Renal cortex interstitium (tissue), 11 donors: Measurements from ENCODE around the gene NOSTRIN. TPM values are rescaled to one million over a fixed set of nuclear protein-coding genes. Genes with fewer than 3 reads are reported as not detected.

Source experiments
- DNase-seq, 11 donors: peaks; one replicate each; pipeline ENCODE4 v3.0.0-alpha.2; 2013; ENCODE audit warnings: low read depth in 9 of 11, low spot score in 4 of 11; ENCODE audit errors: extremely low read depth in 1 of 11
- polyA plus RNA-seq, 3 donors: library from polyadenylated mRNA; unstranded; fragments of 120-200 nt; gene quantifications; one replicate each; pipeline ENCODE4 v1.2.1, GENCODE V29; 2013; ENCODE audit not compliant: insufficient read length in 3 of 3

The NOSTRIN gene
- polyA plus RNA-seq, 3 donors, result 32.2 to 44.5 (median 37.0) TPM

DNA sequence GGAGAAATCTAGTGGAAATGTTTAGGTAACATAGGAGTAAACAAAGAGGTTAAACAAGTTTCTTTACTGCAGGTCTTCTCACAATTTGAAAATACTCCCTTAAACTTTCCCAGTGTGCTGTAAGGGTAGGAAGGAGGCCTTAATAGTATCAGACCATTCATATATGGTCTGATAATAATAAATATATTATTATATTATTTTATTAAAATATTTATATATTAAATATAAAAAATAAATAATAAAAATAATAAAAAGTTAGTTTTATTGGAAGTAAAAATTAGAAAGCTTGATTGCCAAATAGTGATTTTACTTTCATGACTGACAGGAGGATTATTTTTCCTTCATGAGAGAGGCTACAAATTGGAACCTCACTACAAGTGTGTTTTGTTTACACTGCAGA lies 7.1 kb downstream of the NOSTRIN start:
- no peak for DNase-seq

DNA sequence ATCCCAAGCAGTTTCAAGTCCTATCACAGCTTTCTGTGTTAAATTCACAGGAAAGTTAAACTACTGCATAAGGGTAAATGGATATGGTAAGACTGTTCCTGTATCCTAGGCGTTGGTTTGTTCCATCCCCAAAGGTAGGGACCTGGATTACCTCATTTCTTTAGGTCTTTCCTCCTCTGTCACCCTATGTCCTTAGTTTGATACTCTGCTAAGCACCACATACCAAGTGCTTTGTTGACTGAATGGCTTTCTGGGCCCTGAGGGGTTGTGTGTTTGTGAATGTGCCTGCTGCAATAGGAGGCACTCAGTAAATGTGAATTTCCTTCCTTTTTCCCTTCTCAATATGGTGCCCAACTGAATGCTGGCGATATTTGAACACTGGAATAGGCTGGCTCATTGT lies 7.8 kb downstream of the NOSTRIN start:
- DNase-seq, result no peak

DNA sequence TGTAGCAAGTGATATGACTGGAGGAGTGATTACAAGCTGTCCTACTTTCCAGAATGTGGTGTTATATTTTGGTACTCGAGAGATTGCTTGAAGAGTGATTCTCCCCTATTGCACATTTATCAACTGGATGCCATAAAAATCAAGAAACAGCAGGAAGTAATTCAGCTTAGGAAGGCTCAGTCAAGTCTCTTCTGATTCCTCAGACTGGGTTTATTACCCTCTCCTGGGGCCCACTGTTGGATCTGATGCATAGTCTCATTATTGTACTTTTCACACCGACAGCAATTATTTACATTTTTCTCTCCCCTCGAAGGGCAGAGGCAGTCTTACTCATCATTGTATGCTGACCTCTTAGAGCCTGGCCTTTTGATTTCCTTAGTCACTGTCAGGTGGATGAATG lies 9.3 kb downstream of the NOSTRIN start:
- no peak for DNase-seq

DNA sequence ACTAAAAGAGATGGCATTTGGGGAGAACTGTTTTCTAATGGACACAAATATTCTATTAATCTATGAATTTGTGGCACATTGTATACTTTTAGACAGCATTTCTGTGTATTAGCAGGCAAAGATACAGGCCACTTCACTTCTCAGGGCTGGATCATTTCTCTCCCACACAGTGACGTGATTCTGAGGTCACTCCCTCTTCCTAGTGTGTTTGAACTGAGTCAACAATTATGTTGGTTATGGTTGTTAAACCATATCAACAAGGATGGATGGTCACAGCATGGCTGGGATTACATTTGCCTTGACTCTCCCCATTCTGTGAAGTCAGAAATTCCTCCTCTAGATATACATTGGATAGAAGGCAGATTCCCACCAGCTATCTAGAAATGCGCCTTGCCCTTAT lies 11.6 kb downstream of the NOSTRIN start:
- DNase-seq, result no peak

DNA sequence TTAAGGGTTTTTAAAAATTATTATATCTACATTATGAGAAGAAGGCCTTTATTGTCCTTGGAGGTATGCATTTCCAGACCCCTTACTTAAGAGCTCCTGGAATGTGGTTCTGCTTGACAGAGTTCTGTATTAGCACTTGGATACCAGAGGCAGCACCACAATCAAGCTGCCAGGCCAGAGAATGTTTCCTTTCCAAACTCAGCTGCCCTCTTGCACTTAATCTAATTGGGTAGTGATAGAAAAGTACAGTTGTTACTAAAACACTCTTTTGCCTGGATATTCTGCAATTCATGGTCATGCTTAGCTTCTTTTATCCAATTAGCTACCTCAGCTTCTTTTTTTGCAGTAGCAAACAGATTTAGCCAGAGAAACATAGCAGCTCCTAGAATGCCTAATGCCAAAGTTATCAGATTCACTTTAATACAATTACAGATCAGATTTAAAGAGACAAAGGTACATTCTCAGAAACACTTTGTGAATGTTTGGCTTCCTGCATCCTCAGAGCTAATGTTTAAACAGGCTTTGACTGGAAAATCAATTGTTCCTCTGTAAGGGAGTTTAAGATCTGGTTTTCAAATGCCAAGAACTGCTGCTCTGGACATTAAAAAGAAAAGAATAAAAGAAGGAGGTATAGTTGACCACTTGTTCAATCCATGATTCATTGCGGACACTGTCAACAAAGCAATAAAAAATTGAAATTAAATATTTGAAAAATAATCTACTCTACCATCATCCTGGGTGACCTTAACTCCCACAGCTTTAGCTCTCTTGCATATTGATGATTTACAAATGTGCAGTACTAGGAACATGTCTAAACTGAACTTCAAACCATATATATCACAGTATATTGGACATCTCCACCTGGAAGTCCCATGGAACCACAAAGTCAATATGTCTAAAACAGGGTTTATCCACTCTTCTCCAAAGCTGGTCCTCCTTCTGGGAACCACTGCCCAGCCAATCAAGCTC lies 12.8 kb downstream of the NOSTRIN start:
- peak in 2 of 11 donors; percentile 38 to 44 for DNase-seq

DNA sequence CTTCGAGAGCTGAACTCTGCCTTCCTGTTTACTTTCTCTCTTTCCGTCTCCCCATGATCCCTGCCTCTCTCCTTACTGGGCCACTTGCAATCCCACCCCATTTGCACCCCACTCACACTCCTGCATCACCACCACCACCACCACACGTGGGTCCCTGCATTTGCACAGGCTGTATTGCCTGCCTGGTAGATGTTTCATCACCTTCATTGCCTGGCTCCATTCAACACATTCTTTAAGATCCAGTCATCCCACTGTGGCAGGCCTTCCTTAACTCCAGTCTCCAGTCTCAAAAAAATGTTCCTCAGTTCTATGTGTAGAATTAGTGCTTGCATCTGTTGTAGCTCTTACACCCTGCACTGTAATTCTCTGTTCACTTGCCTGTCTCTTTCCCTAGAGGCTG lies 13.9 kb downstream of the NOSTRIN start:
- no peak for DNase-seq

DNA sequence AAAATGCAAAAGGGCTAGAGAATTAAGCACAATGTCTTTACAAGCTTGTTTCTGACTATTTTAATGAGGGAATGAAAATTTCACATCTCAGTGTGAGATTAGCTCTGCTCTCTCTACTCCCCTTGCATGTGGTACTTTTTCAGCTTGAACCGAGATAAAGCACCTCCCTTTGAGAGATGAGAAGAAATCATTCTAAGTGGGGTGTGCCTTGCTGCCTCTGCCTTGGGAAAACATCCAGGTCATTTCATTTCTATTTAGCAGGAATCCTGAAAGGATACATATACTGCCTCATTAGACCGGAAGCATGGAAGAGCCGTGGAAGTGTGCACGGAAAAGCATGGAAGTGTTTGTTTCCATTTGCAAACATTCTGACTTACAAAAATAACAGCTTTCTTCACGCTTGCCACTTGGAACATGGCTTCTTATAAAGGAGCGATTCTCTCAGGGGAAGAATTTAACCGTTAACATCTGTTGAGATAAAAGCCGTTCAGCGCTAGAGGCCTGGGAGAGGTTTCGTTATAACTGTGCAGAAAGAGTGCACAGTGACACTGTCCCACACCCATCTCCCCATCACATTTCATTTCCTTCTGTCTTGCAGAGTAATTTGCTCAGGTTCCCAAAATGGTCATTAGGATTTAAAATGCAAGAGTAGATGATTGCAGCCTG lies 16.7 kb downstream of the NOSTRIN start:
- no peak for DNase-seq

DNA sequence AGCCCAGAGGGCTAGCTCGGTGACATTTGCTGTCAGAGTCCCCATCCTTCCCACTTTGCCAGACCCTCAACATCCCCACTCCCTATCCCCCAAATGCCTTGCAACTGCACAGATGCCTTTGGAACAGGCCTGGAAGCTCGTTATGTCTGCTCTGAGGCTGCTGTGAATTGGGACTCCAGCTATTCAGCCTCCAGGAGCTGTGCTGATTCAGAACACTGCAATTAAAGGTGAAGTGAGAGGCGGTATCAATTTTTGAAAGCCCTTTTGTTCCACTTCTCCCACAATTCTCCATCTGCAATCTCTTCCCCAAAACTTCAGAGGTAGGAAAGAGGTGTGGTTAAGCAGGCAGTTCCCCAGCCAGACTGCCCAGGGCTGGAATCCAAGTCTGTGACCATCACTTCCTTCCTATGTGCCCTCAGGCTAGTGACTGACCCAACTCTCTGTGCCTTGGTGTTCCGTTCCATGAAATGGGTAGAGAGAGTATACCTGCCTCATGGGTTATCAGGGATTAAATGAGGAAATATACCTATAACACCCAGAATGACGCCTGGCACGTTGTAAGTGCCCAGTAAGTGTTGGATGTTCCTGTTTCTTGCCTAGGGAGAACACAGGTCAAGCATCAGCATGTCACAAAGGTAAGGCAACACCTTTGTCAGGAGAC lies 17.5 kb downstream of the NOSTRIN start:
- DNase-seq, result no peak

DNA sequence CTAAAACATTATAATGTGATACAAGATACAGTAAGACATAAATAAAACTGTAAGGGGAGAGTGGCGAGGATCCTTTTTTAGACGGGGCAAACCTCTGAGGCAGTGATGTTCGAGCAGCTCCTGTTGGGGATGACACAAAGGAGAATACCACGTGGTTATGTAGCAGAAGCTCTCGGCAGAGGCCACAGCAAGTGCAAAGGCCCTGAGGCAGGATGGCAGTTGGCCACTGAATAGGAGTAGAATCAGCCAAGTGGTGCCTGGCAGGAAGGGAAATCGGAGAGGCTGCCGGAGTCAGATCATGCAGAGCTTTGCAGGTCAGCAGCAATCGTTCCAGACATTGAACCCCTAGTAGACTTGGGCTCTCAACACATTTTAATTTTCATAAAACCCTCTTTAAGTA lies 19.1 kb downstream of the NOSTRIN start:
- no peak for DNase-seq

DNA sequence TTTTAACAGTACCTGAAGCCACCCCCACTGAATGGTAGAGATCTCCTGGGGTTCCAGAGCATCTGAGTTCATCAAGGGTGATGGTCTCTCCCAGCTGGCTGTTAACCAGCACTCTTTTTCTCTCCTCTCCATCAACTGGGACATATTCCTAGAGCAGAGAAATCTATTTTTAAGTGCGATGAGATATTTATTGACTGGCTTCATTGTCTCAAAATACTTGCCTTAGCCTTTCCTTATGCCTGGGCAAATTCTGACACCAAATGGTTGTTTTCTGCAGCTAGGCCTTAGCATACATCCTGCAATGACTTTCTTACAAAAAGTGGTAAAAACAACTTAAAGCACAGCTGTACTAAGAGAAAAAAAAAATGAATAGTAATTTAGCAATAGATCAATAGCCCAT lies 19.6 kb downstream of the NOSTRIN start:
- no peak for DNase-seq

DNA sequence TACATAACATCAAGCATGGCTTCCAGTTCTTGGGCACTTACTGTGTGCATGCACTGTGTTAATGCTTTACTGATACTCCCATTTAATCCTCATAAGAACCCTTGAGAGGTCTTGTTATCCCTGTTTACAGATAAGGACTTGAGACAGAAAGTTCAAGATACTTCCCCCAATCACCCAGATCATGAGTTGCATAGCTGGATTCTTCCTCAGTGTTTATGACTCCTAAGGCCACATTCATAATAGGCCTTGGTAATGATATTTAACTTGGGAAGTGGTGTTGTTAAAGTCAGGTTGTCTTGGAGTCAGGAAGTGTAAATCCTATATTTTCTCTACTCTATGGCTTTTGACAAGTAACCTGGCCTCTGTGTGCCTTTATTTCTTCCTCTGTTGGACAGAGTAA lies 22.7 kb downstream of the NOSTRIN start:
- no peak for DNase-seq

DNA sequence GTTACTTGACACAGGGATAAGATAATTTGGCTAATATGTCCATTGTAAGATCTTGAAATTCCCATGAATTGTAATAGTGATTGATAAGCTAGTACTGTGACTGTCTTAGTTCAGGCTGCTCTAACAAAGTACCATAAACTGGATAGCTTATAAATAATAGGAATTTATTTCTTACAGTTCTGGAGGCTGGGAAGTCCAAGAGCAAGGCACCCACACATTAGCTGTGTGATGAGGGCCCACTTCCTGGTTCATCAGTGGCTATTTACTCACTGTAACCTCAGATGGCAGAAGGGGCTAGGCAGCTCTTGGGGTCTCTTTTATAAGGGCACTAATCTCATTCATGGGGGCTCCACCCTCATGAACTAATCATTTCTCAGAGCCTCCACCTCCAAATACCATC lies 28.5 kb downstream of the NOSTRIN start:
- no peak for DNase-seq

DNA sequence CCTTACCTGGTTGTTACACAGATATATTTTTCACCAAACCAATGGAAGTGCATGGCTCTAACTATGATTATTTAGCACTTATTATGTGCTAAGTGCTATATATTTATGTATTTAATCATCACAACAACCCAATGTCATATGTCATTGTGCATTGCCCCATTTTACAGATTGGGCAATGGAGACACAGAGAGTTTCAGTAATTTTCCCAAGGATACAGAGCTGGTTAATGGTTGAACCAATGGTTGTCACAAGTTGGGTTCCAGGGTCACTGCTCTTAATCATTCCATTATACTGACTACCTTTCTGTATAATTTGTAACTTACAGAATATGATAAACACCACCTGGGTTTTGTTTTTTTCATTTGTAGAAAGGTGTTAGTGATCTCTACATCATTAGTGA lies 29.2 kb downstream of the NOSTRIN start:
- DNase-seq, result no peak

DNA sequence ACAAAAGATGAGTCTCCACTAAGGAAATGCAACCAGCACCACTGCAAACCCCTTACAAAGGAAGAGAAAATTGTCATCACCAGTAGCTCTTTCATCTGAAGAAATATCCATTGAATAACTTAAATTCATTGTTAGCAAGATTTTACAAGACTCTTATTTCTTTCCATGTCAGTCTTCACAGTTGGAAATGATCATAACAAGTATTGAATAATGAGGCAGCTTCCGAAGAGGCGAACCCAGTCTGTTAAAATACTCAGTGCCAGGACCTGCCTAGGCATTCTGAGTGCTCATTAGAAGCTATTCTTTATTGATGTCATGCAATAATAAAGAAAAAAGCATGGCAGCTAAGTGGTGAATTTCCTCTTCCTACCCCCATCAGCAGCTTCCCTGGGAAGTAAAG lies 33.5 kb downstream of the NOSTRIN start:
- no peak for DNase-seq

DNA sequence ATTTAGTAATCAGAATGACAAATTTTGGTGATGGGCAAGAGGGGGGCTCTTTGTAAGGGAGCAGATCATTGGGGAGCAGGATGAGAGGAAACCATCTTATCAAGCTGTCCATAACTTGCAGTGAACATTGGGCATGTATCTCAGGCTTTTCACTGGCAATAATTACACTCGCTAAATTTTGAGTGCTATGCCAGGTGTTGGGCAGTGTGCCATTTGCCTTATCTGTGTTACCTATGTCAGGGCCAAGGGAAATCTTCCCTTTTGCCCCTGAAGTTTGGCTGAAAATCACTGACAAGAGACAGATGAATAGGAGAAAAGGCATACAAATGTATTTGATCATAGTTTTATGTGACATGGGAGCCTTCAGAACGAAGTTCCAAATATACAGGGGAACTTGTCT lies 39.0 kb downstream of the NOSTRIN start:
- no peak for DNase-seq

DNA sequence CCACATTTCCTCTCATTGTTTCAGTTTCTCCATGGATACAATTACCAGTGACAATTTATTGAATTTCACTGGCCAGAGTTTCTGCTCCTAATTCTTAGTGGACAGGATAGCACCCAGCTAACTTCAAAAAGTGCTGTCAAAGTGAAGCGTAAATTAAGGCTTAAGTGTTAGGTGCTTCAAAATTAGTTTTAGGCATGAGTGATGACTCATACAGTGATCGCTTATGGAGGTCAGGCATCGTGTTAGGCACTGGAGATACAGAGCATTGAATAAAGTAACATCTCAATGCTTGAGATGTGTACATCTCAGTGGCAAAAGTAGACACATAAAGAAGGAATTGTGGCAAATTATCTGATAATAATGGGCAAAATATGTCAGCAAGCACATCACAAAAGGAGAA lies 40.8 kb downstream of the NOSTRIN start:
- DNase-seq, result no peak

DNA sequence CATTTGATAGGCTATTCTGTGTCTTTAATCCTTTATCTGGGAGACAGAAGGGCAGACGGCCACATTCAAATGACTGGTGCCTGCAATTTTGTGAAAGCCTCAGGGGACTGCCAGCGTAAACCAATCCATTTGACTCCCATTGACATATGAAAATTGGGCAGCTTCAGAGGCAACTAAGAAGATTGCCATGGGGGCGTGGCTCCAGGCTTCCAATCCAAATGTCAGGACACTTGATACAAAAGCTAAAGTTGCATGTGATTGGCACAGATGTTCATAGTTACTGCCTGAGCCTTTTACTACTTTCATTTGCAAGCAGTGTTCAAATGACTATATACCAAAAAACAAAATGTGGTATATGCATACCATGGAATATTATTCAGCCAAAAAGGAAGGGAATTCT lies 45.8 kb downstream of the NOSTRIN start:
- no peak for DNase-seq

DNA sequence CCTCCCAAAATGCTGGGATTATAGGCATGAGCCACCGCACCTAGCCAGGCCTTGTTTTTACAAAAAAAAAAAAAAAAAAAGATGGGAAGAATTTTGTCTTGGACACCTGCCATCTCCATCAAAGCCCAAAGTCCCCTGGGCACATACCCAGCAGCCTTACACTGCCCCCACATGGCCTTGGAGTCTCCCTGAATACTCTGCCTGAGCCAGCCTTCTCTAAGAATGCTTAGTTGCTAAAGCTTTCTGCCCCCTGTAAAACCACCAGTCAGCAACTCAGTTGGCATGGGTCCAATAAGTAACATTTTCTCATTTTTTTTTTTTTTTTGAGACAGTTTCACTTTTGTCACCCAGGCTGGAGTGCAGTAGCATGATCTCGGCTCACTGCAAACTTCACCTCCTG lies 47.2 kb downstream of the NOSTRIN start:
- peak in 10 of 11 donors; percentile 9 to 55 (median 20) for DNase-seq

DNA sequence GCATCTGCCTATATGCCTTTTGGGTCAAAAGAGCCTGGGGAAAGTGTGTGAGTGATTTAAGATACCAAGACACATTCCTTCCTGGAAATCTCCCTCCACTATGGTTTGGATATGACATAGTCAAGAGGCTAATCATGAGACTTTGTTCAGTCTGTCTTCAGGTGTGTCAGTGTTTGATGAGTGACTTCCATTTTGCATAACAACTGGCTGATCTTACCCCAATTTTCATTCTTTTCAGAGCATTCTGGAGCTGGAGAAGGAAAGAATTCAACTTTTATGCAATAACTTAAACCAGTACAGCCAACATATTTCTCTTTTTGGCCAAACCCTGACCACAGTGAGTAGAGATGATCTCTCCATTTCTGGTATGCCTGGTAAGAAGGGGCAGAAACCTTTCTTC lies 48.4 kb downstream of the NOSTRIN start:
- no peak for DNase-seq

DNA sequence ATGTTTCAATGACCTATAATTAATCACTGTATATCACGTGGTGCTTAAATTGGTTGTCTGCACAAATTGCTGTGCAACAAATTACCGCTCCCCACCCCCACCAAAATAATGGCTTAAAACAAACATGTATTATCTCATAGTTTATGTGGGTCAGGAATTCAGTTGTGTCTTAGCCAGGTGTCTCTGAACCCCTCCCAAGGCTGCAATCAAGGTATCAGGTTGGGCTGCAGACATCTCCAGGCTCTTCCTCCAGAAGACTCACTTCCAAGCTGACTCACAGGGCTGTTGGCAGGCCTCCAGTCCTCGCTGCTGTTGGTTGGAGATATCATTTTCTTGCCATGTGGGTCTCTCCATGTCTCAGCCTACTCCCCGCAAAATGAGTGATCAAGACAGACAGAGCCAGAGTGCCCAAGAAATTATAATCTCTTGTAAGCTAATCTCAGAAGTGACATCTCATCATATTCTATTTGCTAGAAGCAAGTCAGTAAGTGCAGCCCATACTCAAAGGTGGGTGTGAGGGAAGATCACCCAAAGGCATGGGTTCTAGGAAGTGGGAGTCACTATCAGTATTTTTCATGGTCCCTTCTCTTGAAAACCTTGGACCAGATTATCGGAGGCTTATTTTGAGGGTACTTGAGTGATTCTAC lies 49.4 kb downstream of the NOSTRIN start:
- no peak for DNase-seq
